ENCODE data around the gene PPP3CA. TPM values are rescaled to one million over a fixed set of nuclear protein-coding genes. Genes with fewer than 3 reads are reported as not detected.

PPP3CA gene
- total RNA-seq, 1 donor from 2014 or later, result 48.8 TPM

DNA sequence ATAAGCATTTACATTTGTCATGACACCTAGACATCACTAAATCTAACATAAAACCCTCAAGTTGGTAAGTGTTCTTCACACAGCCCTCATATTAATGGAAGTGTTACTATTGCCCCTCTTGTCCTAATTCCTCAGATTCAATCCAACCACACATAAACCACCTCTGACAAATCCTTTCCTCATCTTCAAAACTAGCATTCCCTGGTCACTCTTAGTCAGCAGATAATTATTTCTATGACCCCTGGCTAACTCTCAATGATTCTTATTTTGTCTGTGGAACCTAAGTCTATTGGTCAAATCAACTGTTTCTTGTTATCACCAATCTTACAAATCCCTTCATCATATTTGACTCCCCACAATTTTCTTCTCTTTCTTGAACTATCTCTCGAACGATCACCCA lies 168.6 kb downstream of the PPP3CA start:
- no peak for DNase-seq (ENCODE audit: low read depth in 2 of 2)

DNA sequence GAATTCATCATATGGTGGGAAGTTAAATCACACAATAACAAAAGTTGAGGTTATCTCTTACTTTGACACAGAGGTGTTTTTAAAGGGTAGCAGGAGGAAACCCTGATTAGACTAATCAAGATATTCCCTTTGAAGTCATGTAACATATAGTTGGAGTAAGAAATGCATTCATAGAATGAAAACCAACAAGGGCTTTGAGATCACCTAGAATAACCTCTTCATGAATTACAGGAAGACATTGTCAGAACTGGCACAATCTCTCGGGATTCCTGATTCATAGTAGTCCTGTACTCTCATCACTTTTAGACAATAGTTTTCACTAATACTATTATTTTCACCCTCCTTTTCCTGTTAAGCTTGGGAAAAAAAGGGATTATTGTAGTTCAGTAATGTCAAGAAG lies 170.2 kb downstream of the PPP3CA start:
- peak; percentile 89 to 90 for DNase-seq (ENCODE audit: low read depth in 2 of 2)

DNA sequence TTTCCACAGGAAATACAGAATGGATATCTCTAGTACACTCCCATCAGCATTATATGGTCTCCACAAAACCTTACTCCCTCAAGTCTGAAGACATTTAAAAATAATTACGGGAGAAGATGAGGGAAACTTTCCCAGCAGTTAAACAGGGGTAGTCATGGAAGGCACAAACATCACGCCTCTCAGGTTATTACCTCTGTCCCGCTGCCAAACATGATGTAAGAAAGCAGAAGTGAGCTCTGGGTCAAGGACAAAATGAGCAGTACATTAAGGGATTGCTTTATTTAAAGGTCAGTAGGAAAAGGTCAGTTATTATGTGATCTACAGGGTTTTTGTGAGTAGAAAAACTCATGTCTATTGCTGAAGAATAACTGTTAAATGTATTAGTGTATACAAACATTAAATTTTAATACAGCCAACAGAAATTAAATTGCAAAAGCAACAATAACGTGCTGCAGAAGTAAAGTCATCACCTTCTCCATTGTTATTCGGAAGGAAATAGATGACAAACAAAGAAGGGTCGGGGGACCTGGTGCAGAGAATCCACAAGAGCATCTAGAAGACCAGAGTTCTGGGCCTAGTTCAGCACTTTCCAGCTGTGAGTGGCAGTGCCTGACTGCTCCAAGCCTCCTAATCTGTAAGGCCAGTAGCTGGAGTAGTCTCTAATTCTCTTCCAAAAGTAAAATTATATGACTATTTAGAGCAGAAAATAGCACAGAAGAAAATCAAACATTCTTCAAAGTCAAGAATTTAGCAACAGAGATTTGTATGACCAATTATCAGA lies 171.2 kb downstream of the PPP3CA start:
- peak; percentile 56 to 67 for DNase-seq (ENCODE audit: low read depth in 2 of 2)

GRCh38 chr4:101174679-101175345 lies 172.5 kb downstream of the PPP3CA start:
- no peak for DNase-seq (ENCODE audit: low read depth in 2 of 2)

- no peak for DNase-seq (ENCODE audit: low read depth in 2 of 2)
Observed at GRCh38 chr4:101172369-101172768, 175.0 kb downstream of the PPP3CA start.

DNA sequence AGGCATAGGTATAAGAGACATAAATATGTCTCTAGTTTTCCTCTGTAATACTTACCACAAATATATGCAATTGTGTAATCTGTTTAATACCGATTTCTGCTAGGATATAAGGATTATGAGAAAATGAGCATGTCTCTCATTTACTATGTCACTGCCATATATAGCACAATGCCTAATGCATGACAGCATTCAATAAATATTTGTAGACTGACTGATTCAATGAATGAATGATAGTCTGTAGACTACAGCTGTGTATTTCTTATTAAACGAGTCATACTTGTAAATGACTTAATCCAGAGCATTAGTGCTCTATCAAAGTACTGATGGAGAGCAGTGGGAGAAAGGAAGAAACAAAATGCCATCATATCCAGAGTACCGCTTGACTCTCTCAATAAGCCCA lies 175.6 kb downstream of the PPP3CA start:
- DNase-seq (ENCODE audit: low read depth in 2 of 2), result peak in 1 of 2 donors; percentile 37

DNA sequence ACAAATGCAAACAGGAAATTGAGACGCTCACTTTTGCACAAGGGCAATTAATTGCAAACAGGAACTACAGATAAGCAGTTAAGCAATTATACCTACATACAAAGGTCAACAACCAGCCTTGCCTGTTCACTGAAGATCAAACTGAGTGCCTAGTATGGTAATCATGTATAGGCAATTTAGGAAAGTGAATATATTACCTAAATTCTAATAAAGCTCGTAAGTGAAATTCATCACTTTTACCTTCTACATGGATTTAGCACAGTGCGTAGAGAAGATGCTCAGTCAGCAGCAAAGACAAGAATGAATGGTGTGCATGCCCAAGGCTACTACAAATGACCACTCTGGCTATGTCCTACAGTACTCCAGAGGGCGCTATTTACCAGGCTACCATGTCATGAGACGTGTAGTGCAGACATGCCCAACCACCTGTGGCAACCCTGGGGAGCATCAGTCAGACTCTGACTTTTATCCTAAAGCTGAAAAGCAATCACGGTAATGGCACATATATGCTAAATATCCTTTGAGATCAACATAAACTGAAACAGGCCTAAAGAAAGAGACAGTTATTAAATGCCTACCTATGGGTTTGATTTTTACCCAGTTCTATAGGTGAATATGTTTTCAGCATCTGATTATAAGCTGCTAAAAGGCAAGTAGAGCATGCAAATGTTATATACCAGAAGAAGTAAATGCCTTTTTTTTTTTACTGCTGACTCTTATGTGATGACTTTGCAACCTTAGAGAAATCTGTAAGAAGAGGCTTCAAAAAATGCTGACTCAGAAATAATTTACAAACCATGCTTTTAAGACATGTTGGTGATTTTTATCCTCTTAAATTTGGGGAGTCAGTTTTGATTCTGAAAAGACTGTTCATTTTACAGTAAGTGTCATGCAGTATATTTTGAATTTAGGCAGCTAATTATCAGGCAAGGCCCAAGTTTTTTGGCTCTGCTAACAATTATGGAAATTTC lies 178.0 kb downstream of the PPP3CA start:
- peak; percentile 78 to 87 for DNase-seq (ENCODE audit: low read depth in 2 of 2)

- DNase-seq (ENCODE audit: low read depth in 2 of 2), result no peak
Observed at GRCh38 chr4:101163936-101164335, 183.4 kb downstream of the PPP3CA start.

- peak; percentile 21 to 67 for DNase-seq (ENCODE audit: low read depth in 2 of 2)
Observed at GRCh38 chr4:101162990-101163380, 184.3 kb downstream of the PPP3CA start.

GRCh38 chr4:101160792-101161592 lies 186.3 kb downstream of the PPP3CA start:
- DNase-seq (ENCODE audit: low read depth in 2 of 2), result peak in 1 of 2 donors; percentile 64

DNA sequence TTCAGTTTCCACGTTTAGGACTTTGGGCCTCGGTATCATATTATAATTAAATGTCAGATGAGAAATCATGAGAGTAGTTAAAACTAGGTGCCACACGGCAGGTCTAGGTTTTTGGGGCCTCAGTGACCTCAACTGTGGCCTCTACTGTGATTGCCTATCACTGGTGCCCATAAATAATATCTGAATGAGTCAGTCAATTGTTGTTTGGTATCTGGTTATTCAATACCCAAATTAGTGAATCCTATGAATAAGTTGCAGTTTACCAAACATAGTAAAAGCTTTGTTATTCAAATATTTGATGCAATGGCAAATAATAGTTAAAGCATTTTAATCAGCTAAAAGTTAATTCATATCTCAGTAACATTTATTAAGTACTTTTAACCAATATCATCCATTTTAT lies 188.8 kb downstream of the PPP3CA start:
- no peak for DNase-seq (ENCODE audit: low read depth in 2 of 2)

- DNase-seq (ENCODE audit: low read depth in 2 of 2), result no peak
Observed at GRCh38 chr4:101158134-101158482, 189.2 kb downstream of the PPP3CA start.

DNA sequence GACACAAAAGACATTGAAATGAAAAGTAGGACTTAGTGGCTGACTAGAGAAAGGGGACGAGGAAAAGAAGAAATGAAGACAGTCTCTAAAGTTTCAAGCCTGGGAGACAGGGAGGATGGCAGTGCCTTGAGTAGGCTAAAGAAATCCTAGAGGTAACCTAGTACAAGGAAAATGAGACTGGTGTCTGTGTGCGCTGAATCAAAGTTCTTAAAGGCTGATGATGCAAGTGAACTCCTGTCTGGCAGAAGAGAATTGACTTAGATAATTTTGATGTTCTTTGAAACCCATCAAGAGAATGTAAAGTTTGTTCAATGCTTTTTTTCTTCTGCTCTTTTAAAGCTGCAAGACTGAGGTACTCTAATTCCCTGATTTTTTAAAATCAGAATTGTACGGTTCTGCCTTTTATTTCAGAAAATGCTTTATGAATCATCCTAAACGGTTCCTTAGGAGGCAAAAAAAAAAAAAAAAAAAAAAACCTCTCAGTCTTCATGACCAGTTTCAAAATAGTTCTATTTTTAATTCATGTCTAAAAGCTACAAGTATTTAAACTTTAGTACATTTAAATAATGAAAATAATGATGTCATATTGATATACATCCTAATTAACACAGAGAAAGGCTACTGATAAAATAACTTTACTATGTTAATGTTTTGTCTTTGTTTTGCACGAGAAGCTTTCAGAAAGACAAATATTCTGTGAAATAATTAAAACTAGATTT lies 189.8 kb downstream of the PPP3CA start:
- no peak for DNase-seq (ENCODE audit: low read depth in 2 of 2)

DNA sequence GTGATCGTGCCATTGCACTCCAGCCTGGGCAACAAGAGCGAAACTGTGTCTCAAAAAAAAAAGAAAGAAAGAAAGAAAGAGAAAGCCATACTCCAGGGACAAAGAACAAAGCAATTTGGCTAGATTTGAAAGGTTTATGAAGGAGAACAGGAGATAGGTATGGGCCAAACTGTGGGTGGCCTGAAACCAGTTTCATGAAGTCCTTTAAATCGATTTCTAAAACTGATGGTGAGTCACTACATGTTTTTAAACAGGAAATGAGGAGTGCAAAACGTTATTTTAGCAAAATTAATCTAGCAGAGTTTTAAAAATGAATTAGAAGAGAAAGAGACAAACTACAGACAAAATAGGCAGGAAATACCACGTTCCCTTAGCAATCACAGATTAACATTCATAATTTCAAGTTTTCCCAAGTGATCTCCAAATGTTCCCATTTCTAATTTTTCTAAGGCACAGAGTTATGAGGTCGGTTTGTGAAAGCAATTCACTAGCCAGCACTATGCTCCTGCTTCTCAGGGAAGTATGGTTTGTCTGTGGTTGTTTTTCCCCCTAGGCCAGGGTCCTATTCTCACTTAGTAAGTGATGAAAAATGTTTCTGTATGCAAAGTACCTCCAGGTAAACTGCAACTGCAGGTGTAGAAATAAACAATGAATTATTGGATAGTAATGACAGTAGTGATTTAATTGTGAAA lies 190.6 kb downstream of the PPP3CA start:
- DNase-seq (ENCODE audit: low read depth in 2 of 2), result no peak

DNA sequence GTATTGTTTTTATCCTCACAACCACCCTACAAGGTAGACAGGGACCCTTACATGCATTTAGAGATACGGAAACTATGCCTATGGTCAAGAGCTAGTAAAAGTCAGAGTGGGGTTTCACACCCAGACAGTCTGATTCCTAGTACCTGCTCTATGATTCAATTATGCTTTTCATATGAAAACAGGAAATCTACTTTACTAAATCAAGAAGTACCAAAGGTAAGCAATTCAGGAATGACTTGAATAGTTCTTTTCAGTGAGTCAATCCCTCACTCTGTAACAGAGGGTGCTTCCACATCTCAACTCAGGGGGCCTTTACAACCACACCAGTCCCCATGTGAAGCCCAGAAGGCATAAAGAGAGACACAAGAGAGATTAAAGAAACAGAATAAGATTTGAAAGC lies 191.4 kb downstream of the PPP3CA start:
- no peak for DNase-seq (ENCODE audit: low read depth in 2 of 2)

DNA sequence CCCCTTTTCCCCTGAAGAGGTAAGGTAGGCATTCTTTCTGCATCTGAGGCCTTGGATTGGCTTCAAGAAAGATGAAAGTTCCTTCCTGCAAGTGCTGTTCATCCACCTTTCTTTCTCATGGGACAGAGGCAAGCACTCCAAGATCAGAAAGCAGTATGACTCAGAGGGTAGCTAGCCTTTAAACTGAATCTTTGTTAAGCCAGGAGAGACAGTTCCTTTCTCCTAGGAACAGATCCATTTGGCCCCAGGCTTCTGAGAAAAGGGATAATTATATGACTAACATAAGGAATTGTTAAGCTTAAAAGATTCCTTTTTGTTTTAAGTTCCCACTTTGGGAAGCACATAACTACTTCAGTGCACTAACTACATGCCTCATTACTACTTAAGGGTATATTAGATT lies 192.0 kb downstream of the PPP3CA start:
- peak in 1 of 2 donors; percentile 43 for DNase-seq (ENCODE audit: low read depth in 2 of 2)

DNA sequence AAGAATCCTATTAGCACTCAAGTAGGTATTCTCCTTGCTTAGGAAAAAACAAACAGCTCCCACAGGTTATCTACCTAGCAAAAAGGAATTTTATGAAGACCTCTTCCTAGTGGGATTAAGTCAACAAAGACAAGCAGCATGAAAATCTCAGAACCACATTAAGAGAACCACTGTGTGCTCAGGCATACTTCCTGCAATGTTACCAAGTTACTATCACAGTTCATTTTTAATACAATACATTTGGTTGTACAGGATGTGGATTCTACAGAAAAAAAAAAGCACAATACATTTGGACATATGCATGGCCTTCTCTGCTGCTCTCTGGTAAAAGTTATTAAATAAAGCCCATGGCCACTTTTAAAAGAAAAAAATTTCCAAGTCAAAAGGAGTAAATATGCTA lies 193.7 kb downstream of the PPP3CA start:
- DNase-seq (ENCODE audit: low read depth in 2 of 2), result no peak

DNA sequence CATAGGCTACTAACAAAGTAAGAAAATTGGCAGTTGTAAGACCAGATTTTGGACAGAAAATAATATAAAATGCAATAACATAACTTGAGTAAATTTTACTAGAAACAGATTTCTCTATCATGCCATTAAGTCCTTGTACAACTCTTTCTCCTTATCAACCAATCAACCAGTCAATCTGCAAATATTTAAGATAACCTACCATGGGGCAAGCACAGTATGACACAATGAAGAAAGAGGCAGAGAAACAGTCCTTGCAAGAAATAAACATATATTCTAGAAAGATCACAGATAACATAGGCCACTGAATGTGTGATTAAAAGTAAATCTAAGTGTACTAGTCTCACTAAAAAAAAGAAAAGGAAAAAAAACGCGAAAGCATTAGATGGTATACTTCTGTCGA lies 194.8 kb downstream of the PPP3CA start:
- DNase-seq (ENCODE audit: low read depth in 2 of 2), result no peak

GRCh38 chr4:101148551-101148950 lies 198.8 kb downstream of the PPP3CA start:
- no peak for DNase-seq (ENCODE audit: low read depth in 2 of 2)

DNA sequence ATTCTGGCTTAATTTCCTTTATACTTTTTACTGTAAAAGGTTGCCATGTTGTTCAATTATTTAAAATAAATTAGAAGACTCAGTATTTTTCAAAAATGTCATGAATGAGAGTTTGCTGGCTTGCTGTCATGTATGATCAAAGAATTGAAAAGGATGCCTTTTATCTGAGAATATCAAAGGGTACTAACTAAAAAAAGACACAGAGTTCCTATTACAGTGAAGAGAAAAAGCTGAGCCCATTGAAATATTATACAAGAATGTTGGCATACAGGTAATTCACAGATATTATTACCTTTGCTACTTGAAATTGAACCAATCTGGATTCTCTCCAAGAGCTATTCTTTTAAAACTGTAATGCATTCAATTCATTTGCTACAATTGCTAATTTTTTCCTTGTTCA lies 200.0 kb downstream of the PPP3CA start:
- no peak for DNase-seq (ENCODE audit: low read depth in 2 of 2)

All from lung microvascular endothelial cell (primary cell).